Measurements from ENCODE around the gene PBX1. TPM values are rescaled to one million over a fixed set of nuclear protein-coding genes. Genes with fewer than 3 reads are reported as not detected.

PBX1 gene
- total and polyA plus RNA-seq, 2 experiments from 2014 or later: 40.0 to 104 TPM

DNA sequence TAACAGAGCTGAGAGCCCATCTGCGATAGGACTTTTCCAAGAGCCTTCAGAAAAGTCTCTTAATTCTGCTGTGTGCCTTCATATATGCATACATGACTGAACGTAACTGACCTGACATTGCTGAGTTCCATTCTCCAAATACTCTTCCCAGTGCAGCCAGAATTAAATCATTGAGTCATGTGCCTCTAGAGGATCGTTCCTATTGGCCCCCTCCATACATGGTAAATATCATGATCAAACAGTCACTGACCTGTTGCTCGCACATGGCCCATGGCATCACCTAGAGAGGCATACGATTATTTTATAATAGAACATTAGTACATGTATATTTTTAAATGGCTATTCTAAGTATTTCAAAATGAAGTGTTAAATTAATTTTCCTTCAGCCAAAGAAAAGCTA, 186.8 kb downstream of the PBX1 start (continued):
- TF ChIP-seq, protein P1, sequence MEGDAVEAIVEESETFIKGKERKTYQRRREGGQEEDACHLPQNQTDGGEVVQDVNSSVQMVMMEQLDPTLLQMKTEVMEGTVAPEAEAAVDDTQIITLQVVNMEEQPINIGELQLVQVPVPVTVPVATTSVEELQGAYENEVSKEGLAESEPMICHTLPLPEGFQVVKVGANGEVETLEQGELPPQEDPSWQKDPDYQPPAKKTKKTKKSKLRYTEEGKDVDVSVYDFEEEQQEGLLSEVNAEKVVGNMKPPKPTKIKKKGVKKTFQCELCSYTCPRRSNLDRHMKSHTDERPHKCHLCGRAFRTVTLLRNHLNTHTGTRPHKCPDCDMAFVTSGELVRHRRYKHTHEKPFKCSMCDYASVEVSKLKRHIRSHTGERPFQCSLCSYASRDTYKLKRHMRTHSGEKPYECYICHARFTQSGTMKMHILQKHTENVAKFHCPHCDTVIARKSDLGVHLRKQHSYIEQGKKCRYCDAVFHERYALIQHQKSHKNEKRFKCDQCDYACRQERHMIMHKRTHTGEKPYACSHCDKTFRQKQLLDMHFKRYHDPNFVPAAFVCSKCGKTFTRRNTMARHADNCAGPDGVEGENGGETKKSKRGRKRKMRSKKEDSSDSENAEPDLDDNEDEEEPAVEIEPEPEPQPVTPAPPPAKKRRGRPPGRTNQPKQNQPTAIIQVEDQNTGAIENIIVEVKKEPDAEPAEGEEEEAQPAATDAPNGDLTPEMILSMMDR (conservative IDR thresholded peaks at IDR 0.05; ENCODE audit: low read depth in 2 of 2): no peak
- TF ChIP-seq, protein P2, sequence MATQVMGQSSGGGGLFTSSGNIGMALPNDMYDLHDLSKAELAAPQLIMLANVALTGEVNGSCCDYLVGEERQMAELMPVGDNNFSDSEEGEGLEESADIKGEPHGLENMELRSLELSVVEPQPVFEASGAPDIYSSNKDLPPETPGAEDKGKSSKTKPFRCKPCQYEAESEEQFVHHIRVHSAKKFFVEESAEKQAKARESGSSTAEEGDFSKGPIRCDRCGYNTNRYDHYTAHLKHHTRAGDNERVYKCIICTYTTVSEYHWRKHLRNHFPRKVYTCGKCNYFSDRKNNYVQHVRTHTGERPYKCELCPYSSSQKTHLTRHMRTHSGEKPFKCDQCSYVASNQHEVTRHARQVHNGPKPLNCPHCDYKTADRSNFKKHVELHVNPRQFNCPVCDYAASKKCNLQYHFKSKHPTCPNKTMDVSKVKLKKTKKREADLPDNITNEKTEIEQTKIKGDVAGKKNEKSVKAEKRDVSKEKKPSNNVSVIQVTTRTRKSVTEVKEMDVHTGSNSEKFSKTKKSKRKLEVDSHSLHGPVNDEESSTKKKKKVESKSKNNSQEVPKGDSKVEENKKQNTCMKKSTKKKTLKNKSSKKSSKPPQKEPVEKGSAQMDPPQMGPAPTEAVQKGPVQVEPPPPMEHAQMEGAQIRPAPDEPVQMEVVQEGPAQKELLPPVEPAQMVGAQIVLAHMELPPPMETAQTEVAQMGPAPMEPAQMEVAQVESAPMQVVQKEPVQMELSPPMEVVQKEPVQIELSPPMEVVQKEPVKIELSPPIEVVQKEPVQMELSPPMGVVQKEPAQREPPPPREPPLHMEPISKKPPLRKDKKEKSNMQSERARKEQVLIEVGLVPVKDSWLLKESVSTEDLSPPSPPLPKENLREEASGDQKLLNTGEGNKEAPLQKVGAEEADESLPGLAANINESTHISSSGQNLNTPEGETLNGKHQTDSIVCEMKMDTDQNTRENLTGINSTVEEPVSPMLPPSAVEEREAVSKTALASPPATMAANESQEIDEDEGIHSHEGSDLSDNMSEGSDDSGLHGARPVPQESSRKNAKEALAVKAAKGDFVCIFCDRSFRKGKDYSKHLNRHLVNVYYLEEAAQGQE (IDR thresholded peaks at IDR 0.05; ENCODE audit: unreplicated experiment): no peak
- no peak for TF ChIP-seq STAT1 (IDR thresholded peaks at IDR 0.05; ENCODE audit: unreplicated experiment)

DNA sequence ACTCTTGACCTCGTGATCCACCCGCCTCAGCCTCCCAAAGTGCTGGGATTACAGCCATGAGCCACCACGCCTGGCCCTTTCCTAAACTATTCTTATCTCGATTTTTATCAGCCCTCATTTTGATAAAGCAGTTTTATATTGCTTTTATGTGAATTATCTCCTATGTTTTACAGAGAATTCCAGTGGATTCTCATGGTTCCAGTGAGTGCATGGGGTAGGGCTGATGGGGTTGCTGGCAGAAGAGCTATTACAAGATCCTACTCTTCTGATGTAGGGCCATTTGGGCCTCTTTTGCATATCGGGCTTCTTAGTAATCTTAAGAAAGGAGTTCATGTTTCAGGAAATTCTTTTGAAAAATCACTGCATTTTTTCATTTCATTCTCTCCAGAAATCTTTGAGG, 187.6 kb downstream of the PBX1 start:
- Mint-ChIP-seq H3K36me3 (ENCODE audit: low read depth) (no peaks in the 10 kb centered on the region), H3K9me3 (no peaks in the 10 kb centered on the region), H3K27ac (peak overlapping the region; percentile 44; the same call in 1 of the 2 replicates), H3K4me1 (peaks cover 17% of the 10 kb centered on the region), H3K4me3 (no peak overlapping the region), H3K27me3 (ENCODE audit: insufficient read depth, low read depth, poor library complexity) (no peaks in the 10 kb centered on the region)
- Histone ChIP-seq H3K4me2 (no peak overlapping the region), H3K79me2 (replicated peaks; ENCODE audit: insufficient read depth) (peaks cover 68% of the 10 kb centered on the region), H3K4me1 (ENCODE audit: insufficient read depth) (peaks cover 7% of the 10 kb centered on the region; the same call in 1 of the 2 replicates), H3K9me2 (ENCODE audit: insufficient read depth) (no peaks in the 10 kb centered on the region), H3K27me3 (ENCODE audit: insufficient read depth) (no peaks in the 10 kb centered on the region), H4K20me1 (replicated peaks; ENCODE audit: insufficient read depth) (peaks cover 24% of the 10 kb centered on the region; the same call in 1 of the 2 replicates), H3F3A (replicated peaks; ENCODE audit: low read depth) (no peaks in the 10 kb centered on the region), H2AFZ (no peak overlapping the region), H3K4me3 (no peak overlapping the region), H3K27ac (ENCODE audit: low read depth) (no peak overlapping the region), H3K36me3 (ENCODE audit: insufficient read depth) (no peaks in the 10 kb centered on the region)
- ATAC-seq: no peak
- no peak for DNase-seq (ENCODE audit: low spot score)
- no peak for TF ChIP-seq STAT1 (IDR thresholded peaks at IDR 0.05; ENCODE audit: unreplicated experiment)
- TF ChIP-seq, protein P2 (IDR thresholded peaks at IDR 0.05; ENCODE audit: unreplicated experiment): no peak
- TF ChIP-seq NANOG (IDR thresholded peaks at IDR 0.05; ENCODE audit: borderline replicate concordance): no peak
- TF ChIP-seq, protein P3, sequence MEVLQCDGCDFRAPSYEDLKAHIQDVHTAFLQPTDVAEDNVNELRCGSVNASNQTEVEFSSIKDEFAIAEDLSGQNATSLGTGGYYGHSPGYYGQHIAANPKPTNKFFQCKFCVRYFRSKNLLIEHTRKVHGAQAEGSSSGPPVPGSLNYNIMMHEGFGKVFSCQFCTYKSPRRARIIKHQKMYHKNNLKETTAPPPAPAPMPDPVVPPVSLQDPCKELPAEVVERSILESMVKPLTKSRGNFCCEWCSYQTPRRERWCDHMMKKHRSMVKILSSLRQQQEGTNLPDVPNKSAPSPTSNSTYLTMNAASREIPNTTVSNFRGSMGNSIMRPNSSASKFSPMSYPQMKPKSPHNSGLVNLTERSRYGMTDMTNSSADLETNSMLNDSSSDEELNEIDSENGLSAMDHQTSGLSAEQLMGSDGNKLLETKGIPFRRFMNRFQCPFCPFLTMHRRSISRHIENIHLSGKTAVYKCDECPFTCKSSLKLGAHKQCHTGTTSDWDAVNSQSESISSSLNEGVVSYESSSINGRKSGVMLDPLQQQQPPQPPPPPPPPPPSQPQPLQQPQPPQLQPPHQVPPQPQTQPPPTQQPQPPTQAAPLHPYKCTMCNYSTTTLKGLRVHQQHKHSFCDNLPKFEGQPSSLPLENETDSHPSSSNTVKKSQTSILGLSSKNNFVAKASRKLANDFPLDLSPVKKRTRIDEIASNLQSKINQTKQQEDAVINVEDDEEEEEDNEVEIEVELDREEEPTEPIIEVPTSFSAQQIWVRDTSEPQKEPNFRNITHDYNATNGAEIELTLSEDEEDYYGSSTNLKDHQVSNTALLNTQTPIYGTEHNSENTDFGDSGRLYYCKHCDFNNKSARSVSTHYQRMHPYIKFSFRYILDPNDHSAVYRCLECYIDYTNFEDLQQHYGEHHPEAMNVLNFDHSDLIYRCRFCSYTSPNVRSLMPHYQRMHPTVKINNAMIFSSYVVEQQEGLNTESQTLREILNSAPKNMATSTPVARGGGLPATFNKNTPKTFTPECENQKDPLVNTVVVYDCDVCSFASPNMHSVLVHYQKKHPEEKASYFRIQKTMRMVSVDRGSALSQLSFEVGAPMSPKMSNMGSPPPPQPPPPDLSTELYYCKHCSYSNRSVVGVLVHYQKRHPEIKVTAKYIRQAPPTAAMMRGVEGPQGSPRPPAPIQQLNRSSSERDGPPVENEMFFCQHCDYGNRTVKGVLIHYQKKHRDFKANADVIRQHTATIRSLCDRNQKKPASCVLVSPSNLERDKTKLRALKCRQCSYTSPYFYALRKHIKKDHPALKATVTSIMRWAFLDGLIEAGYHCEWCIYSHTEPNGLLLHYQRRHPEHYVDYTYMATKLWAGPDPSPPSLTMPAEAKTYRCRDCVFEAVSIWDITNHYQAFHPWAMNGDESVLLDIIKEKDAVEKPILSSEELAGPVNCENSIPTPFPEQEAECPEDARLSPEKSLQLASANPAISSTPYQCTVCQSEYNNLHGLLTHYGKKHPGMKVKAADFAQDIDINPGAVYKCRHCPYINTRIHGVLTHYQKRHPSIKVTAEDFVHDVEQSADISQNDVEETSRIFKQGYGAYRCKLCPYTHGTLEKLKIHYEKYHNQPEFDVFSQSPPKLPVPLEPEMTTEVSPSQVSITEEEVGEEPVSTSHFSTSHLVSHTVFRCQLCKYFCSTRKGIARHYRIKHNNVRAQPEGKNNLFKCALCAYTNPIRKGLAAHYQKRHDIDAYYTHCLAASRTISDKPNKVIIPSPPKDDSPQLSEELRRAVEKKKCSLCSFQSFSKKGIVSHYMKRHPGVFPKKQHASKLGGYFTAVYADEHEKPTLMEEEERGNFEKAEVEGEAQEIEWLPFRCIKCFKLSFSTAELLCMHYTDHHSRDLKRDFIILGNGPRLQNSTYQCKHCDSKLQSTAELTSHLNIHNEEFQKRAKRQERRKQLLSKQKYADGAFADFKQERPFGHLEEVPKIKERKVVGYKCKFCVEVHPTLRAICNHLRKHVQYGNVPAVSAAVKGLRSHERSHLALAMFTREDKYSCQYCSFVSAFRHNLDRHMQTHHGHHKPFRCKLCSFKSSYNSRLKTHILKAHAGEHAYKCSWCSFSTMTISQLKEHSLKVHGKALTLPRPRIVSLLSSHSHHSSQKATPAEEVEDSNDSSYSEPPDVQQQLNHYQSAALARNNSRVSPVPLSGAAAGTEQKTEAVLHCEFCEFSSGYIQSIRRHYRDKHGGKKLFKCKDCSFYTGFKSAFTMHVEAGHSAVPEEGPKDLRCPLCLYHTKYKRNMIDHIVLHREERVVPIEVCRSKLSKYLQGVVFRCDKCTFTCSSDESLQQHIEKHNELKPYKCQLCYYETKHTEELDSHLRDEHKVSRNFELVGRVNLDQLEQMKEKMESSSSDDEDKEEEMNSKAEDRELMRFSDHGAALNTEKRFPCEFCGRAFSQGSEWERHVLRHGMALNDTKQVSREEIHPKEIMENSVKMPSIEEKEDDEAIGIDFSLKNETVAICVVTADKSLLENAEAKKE (CRISPR knock-in tag; IDR thresholded peaks at IDR 0.05): no peak
- TF ChIP-seq JUNB (IDR thresholded peaks at IDR 0.05; ENCODE audit: unreplicated experiment): no peak
- no peak for TF ChIP-seq POLR2AphosphoS5 (IDR thresholded peaks at IDR 0.05; ENCODE audit: low read depth)
- no peak for TF ChIP-seq ZNF114 (CRISPR knock-in tag; IDR thresholded peaks at IDR 0.05)

Measured in GM23338 (cell line).